ENCODE data around the gene ALOX15.

DNA sequence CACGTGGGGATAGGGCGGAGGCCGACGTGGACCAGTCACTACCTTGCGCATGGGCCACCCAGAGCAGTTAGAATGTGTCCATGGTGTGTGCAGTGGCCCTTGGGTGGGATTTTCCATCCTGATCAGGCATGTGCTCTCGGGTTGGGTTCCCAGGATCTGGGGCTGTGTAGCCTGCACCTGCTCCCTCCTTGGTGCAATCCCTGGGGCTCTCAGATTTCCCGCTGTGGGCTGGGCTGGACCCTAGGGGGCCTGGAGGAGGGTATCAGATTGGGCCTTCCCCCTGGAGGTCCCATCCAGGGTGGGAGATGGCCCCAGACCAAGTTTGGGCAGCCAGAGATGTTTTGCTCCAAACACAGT, 55.9 kb downstream of the ALOX15 start:
- TF ChIP-seq, protein P1, sequence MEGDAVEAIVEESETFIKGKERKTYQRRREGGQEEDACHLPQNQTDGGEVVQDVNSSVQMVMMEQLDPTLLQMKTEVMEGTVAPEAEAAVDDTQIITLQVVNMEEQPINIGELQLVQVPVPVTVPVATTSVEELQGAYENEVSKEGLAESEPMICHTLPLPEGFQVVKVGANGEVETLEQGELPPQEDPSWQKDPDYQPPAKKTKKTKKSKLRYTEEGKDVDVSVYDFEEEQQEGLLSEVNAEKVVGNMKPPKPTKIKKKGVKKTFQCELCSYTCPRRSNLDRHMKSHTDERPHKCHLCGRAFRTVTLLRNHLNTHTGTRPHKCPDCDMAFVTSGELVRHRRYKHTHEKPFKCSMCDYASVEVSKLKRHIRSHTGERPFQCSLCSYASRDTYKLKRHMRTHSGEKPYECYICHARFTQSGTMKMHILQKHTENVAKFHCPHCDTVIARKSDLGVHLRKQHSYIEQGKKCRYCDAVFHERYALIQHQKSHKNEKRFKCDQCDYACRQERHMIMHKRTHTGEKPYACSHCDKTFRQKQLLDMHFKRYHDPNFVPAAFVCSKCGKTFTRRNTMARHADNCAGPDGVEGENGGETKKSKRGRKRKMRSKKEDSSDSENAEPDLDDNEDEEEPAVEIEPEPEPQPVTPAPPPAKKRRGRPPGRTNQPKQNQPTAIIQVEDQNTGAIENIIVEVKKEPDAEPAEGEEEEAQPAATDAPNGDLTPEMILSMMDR (conservative IDR thresholded peaks at IDR 0.05; ENCODE audit: low read depth, low read length), result no peak
- TF ChIP-seq EZH2 (IDR thresholded peaks at IDR 0.05; ENCODE audit: low read length, unreplicated experiment), result no peak
- no peak for TF ChIP-seq EZH2phosphoT487 (IDR thresholded peaks at IDR 0.05; ENCODE audit: borderline replicate concordance, low read length)

All from PC-3 (cell line).